Lower lobe of right lung (tissue), 2 donors: ENCODE data around the gene ATRIP. TPM values are rescaled to one million over a fixed set of nuclear protein-coding genes. Genes with fewer than 3 reads are reported as not detected.

Source experiments
- ATAC-seq, 2 donors: fragments of 200-7000 bp; cut with Tn5 transposase; one replicate each; pipeline ENCODE4 v1.9.1; 2020 to 2022; ENCODE audit warnings: mild to moderate bottlenecking in 2 of 2, moderate library complexity in 2 of 2
- DNase-seq: peaks from one replicate; pipeline ENCODE4 v3.0.0-alpha.2; 2020
- H3K27ac ChIP-seq: fragments of 200-600 bp; one replicate; pipeline ENCODE4 v1.8.0; 2022
- H3K27me3 ChIP-seq: fragments of 200-600 bp; one replicate; pipeline ENCODE4 v1.8.0; 2022; ENCODE audit warnings: low read depth
- H3K36me3 ChIP-seq: fragments of 200-600 bp; one replicate; pipeline ENCODE4 v1.8.0; 2022; ENCODE audit warnings: mild to moderate bottlenecking
- H3K4me1 ChIP-seq: fragments of 200-600 bp; one replicate; pipeline ENCODE4 v1.8.0; 2022
- H3K4me3 ChIP-seq: fragments of 200-600 bp; one replicate; pipeline ENCODE4 v1.8.0; 2022; ENCODE audit warnings: mild to moderate bottlenecking
- H3K9me3 ChIP-seq: fragments of 200-600 bp; one replicate; pipeline ENCODE4 v1.8.0; 2022
- CTCF ChIP-seq: fragments of 200-600 bp; IDR thresholded peaks from one replicate; pipeline ENCODE4 v1.8.0; 2022; ENCODE audit warnings: antibody characterized with exemption, mild to moderate bottlenecking
- intact Hi-C: fragments of 100-400 bp; cut with DNase I; formaldehyde crosslinking; loops from one replicate; pipeline ENCODE4 v1.11.0; 2022
- long read RNA-seq: library from polyadenylated mRNA; unstranded; transcript quantifications from one replicate; pipeline ENCODE4 v2.0.0, GENCODE V29; 2021
- total RNA-seq: library from RNA; stranded (reverse); fragmentation: NEBNext Ultra II Directional; extraction: Animal tissue kit (Norgen Biotek cat#: 25700); gene quantifications from one replicate; pipeline ENCODE4 v1.2.1, GENCODE V29; 2021
- donor health status: DM: no; HTN: yes; CAD: no; lungs with severe emphysema.

The ATRIP gene
- 5.9 TPM for total RNA-seq
- long read RNA-seq, full-length matches to known transcripts, result 3 of 7 reads
- long read RNA-seq, partial matches to known transcripts, result 1 of 7 reads
- long read RNA-seq, other reads (novel, unspliced or antisense), result 3 of 7 reads

GRCh38 chr3:48446425-48447193 is at the start of gene ATRIP:
ATRIP (plus strand) TSS chr3:48446737; CDS start chr3:48446846, 109 bp downstream.
- Histone ChIP-seq H3K4me3 (peak within 1 kb of the TSS; percentile 92), H3K27me3 (no peaks in the 10 kb centered on the region), H3K27ac (peak within 1 kb of the TSS; percentile 96), H3K36me3 (peaks cover 49% of the 10 kb centered on the region), H3K4me1 (peaks cover 22% of the 10 kb centered on the region), H3K9me3 (no peaks in the 10 kb centered on the region)
- TF ChIP-seq CTCF, result no peak
- peak; percentile 93 for DNase-seq
- intact Hi-C loops, result no loop called here
- peak; percentile 99 to 100 for ATAC-seq

GRCh38 chr3:48397767-48398681 is 48.5 kb upstream of the ATRIP start:
- intact Hi-C loops, result no loop called here
- no peaks in the 10 kb centered on the region for H3K27me3 ChIP-seq
- no peak for DNase-seq
- peaks cover 8% of the 10 kb centered on the region for H3K4me1 ChIP-seq
- no peaks in the 10 kb centered on the region for H3K9me3 ChIP-seq
- no peak overlapping the region for H3K4me3 ChIP-seq
- no peak for TF ChIP-seq CTCF
- H3K36me3 ChIP-seq, result no peaks in the 10 kb centered on the region
- peak in 1 of 2 donors; percentile 31 for ATAC-seq
- no peak overlapping the region for H3K27ac ChIP-seq

GRCh38 chr3:48398701-48399386 is 47.7 kb upstream of the ATRIP start:
- H3K36me3 ChIP-seq, result peaks cover 4% of the 10 kb centered on the region
- TF ChIP-seq CTCF, result no peak
- H3K9me3 ChIP-seq, result no peaks in the 10 kb centered on the region
- peaks cover 8% of the 10 kb centered on the region for H3K4me1 ChIP-seq
- ATAC-seq (peak; percentile 8 to 15), DNase-seq (no peak)
- H3K4me3 ChIP-seq, result no peak overlapping the region
- no peak overlapping the region for H3K27ac ChIP-seq
- intact Hi-C loops, result no loop called here
- no peaks in the 10 kb centered on the region for H3K27me3 ChIP-seq

- no peak for TF ChIP-seq CTCF
- ATAC-seq, result peak; percentile 9 to 12
Observed at GRCh38 chr3:48399387-48400172, 47.0 kb upstream of the ATRIP start.

More at GRCh38 chr3:48399387-48400172, 47.0 kb upstream of the ATRIP start:
- Histone ChIP-seq H3K4me3 (no peak overlapping the region), H3K9me3 (no peaks in the 10 kb centered on the region), H3K36me3 (peaks cover 9% of the 10 kb centered on the region), H3K27ac (no peak overlapping the region), H3K27me3 (no peaks in the 10 kb centered on the region), H3K4me1 (peaks cover 8% of the 10 kb centered on the region)
- intact Hi-C loops, result loop anchor here (5.0 kb wide), 1 partner anchor 38 kb away; no protein-coding TSS in a partner anchor
- DNase-seq, result no peak
